Activated B cell treated with CpG ODN at 0.5 μM for 24 hours (primary cell): ENCODE measurements around the gene CAMTA2. TPM values are rescaled to one million over a fixed set of nuclear protein-coding genes. Genes with fewer than 3 reads are reported as not detected.
A peak's percentile ranks its signal among the peaks of the same experiment; 100 is the strongest.

Source experiments
- ATAC-seq: fragments of 200-7000 bp; cut with Tn5 transposase; one replicate; pipeline ENCODE4 v1.10.0; 2021; ENCODE audit warnings: low read depth, mild to moderate bottlenecking, moderate library complexity
- CTCF ChIA-PET: fragments of 350-600 bp; sonication (Branson Sonifier 250); formaldehyde crosslinking; loops from one replicate; lab custom pipeline; 2021; ENCODE audit warnings: antibody characterized with exemption; lab: Charles Lee
- POLR2A ChIA-PET: fragments of 350-600 bp; sonication (Branson Sonifier 250); formaldehyde crosslinking; loops from one replicate; lab custom pipeline; 2021; ENCODE audit warnings: antibody characterized with exemption; lab: Charles Lee
- DNase-seq: peaks from one replicate; pipeline ENCODE4 v3.0.0; 2022
- H3K27ac Mint-ChIP-seq: one replicate; pipeline ENCODE4 v1.8.0; 2020; ENCODE audit warnings: mixed read lengths
- H3K27me3 Mint-ChIP-seq: one replicate; pipeline ENCODE4 v1.8.0; 2021; ENCODE audit warnings: mixed read lengths
- H3K36me3 Mint-ChIP-seq: one replicate; pipeline ENCODE4 v1.8.0; 2021; ENCODE audit warnings: low read depth, mixed read lengths
- H3K4me1 Mint-ChIP-seq: one replicate; pipeline ENCODE4 v1.8.0; 2021; ENCODE audit warnings: mixed read lengths
- H3K4me3 Mint-ChIP-seq: one replicate; pipeline ENCODE4 v1.8.0; 2020; ENCODE audit warnings: mild to moderate bottlenecking, mixed read lengths
- H3K9me3 Mint-ChIP-seq: one replicate; pipeline ENCODE4 v1.8.0; 2020; ENCODE audit warnings: mixed read lengths
- CTCF ChIP-seq: fragments of 200-600 bp; IDR thresholded peaks from one replicate; pipeline ENCODE4 v1.8.0; 2022; ENCODE audit warnings: antibody characterized with exemption, mild to moderate bottlenecking
- intact Hi-C: fragments of 100-400 bp; cut with micrococcal nuclease; formaldehyde crosslinking; loops from one replicate; pipeline ENCODE4 v1.15.1; 2024
- total RNA-seq: library from RNA; stranded (reverse); gene quantifications from 2 replicates; pipeline ENCODE4 v1.2.3, GENCODE V29; 2022

Gene CAMTA2
- total RNA-seq, 1 donor from 2014 or later = 57.9 TPM

GRCh38 chr17:4948166-4948930, 39.1 kb downstream of the CAMTA2 start, which contains the start of gene PFN1:
PFN1 (minus strand) TSS chr17:4948530; CDS start chr17:4948394, 136 bp downstream.
- Mint-ChIP-seq H3K4me3 (peak within 1 kb of the TSS; percentile 100), H3K27ac (peak within 1 kb of the TSS; percentile 100), H3K9me3 (no peaks in the 10 kb centered on the region), H3K4me1 (peaks cover 50% of the 10 kb centered on the region), H3K27me3 (peaks cover 2% of the 10 kb centered on the region), H3K36me3 (peaks cover 39% of the 10 kb centered on the region)
- POLR2A ChIA-PET = interaction anchor here (0.6 to 12.1 kb wide), 24 partner anchors 9 to 1302 kb away, joined by 3 to 391 read pairs (median 6); partner anchors contain the start of genes ARRB2, CAMTA2, CHRNE and CYB5D2
- DNase-seq (peak; percentile 74), ATAC-seq (peak; percentile 54)
- CTCF ChIA-PET = interaction anchor here (0.8 to 1.6 kb wide), 5 partner anchors 8 to 39 kb away, joined by 3 to 5 read pairs (median 3); partner anchors contain the start of genes CAMTA2, RNF167, SLC25A11 and SPAG7
- TF ChIP-seq CTCF = no peak
- intact Hi-C loops = loop anchor here (2.0 to 10.0 kb wide), 9 partner anchors 40 to 1036 kb away; partner anchors contain the start of genes ARRB2, ATP2A3, MED11 and NUP88

DNA sequence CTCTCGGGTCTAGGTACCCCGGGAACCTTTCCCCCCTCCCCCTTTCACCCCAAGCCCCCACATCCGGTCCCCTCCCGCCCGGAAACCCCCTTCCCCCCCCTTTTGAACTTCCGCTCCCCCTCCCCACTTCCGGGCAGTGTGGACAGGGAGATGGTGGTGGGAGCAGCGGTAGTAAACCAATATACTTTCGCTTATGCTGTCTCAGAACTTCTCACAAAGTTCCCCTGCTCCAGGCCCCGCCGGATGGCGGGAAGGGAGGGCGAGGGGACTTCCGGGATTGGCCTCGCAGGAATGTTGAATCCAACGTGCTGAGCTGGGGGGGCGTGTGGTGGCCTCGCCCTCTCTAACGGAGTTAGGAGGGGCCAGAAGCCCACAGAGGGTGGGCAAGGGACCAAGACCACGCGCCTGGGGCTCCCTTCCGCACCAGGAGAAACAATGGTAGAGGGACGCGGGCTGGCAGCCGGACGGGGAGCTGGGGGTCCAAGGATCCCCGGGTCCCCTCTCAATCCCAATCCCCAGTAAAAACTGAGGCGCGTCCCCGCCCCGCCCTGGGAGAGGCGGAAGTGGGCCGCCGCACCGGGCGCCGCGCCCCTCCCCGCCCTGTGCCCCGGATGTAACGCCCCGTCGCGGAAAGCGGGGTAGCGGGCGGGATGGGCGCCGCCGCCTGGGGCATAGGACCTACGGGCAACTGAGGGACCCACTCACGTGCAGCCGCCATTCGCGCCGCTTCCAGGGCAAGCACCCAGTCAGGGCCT, 39.9 kb downstream of the CAMTA2 start:
- ATAC-seq (peak; percentile 6), DNase-seq (peak; percentile 66)
- ChIA-PET CTCF (interaction anchor here (1.0 to 1.6 kb wide), 3 partner anchors 8 to 39 kb away, joined by 3 to 4 read pairs (median 3); partner anchors contain the start of genes RNF167 and SLC25A11), POLR2A (interaction anchor here (0.6 to 12.1 kb wide), 29 partner anchors 8 to 1033 kb away, joined by 3 to 391 read pairs (median 6); partner anchors contain the start of genes ARRB2, C17orf107, CAMTA2 and CHRNE)
- H3K4me1 Mint-ChIP-seq = peaks cover 58% of the 10 kb centered on the region
- H3K36me3 Mint-ChIP-seq = peaks cover 46% of the 10 kb centered on the region
- TF ChIP-seq CTCF = no peak
- H3K27ac Mint-ChIP-seq = peak overlapping the region; percentile 100
- peaks cover 2% of the 10 kb centered on the region for H3K27me3 Mint-ChIP-seq
- no peaks in the 10 kb centered on the region for H3K9me3 Mint-ChIP-seq
- peak overlapping the region; percentile 100 for H3K4me3 Mint-ChIP-seq
- intact Hi-C loops = loop anchor here (2.0 to 10.0 kb wide), 9 partner anchors 39 to 1035 kb away; partner anchors contain the start of genes ARRB2, ATP2A3, MED11 and NUP88

DNA sequence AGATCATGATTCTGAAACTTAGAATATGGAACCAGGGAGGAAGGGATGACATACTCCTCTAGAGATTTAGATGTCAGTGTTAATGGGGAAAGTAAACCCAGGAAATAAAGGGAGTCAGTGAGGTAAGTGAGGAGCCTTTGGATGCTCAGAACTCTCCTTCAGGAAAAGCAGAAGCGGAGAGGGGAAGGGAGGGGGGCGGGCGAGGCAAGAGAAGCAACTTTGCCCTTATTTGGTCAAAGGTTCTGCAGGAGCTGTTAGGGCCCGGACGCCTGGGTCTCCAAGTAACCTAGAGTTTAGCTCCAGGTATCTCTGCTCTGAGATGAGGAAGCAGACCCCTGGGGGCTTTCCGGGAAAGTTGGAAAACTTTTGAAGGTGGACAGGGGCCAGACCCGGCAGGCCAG, 40.5 kb downstream of the CAMTA2 start:
- H3K4me1 Mint-ChIP-seq = peaks cover 63% of the 10 kb centered on the region
- H3K36me3 Mint-ChIP-seq = peaks cover 52% of the 10 kb centered on the region
- intact Hi-C loops = loop anchor here (5.0 to 10.0 kb wide), 6 partner anchors 140 to 1035 kb away; partner anchors contain the start of genes ATP2A3, MED11, NUP88 and PLD2

More for the DNA sequence above, 40.5 kb downstream of the CAMTA2 start:
- Mint-ChIP-seq H3K4me3 (peak overlapping the region; percentile 100), H3K27ac (peak overlapping the region; percentile 100), H3K27me3 (peaks cover 2% of the 10 kb centered on the region), H3K9me3 (no peaks in the 10 kb centered on the region)
- ChIA-PET POLR2A (interaction anchor here (0.6 to 12.1 kb wide), 20 partner anchors 7 to 1033 kb away, joined by 3 to 391 read pairs (median 7); partner anchors contain the start of genes ARRB2, C17orf107, CAMTA2 and CYB5D2), CTCF (interaction anchor here (1.6 kb wide), 1 partner anchor 40 kb away, joined by 3 read pairs; no protein-coding TSS in a partner anchor)
- no peak for ATAC-seq
- no peak for DNase-seq
- TF ChIP-seq CTCF = no peak
